ENCODE results near the gene CDKL4. TPM values are rescaled to one million over a fixed set of nuclear protein-coding genes. Genes with fewer than 3 reads are reported as not detected.

The CDKL4 gene
- polyA plus RNA-seq, 2 of the 4 experiments (the other 2 are of a cell fraction), result 0.06 TPM; not detected in 1

DNA sequence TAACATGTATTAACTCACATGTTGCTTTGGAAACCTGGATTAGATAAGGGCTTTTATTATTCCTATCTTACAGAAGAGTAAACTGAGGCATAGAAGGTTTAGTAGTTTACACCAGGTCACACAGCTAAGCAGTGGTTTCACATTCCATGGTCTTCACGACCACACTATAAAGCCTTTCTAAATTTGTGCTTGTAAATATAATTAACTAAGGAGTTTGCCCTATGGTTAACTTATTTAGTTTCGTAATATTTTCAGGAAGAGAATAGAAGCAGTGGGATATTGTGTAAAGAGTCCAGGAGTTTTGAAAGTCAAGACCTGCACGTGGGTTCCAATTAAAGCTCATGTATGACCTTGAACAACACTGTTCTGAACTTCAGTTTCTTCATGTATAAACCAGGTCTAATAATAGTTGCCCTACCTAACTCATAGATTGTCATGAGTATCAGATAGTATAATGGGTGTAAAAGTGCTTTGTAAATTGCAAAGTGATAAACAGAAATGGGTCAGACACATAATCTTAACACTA is 103.4 kb downstream of the CDKL4 start:
- WGBS (ENCODE audit: missing lambda C conversion rate), result 41% methylated on average over 3 of the region's 3 CpGs
- TF ChIP-seq POLR2A (IDR thresholded peaks at IDR 0.05; ENCODE audit: low read length) (no peak), GATA3 (IDR thresholded peaks at IDR 0.05; ENCODE audit: borderline replicate concordance) (no peak), ZNF302 (CRISPR knock-in tag; IDR thresholded peaks at IDR 0.05) (no peak), HOXB13 (CRISPR knock-in tag; IDR thresholded peaks at IDR 0.05; ENCODE audit: low read depth) (no peak), NPAS2 (CRISPR knock-in tag; IDR thresholded peaks at IDR 0.05; ENCODE audit: borderline replicate concordance) (no peak), ZSCAN20 (CRISPR knock-in tag; IDR thresholded peaks at IDR 0.05) (no peak), KDM5A (IDR thresholded peaks at IDR 0.05) (no peak), JUN (IDR thresholded peaks at IDR 0.05) (no peak), HEYL (CRISPR knock-in tag; IDR thresholded peaks at IDR 0.05) (no peak), ZFP36 (IDR thresholded peaks at IDR 0.05; ENCODE audit: borderline replicate concordance, partially characterized antibody) (no peak), CHD4 (IDR thresholded peaks at IDR 0.05; ENCODE audit: borderline replicate concordance) (no peak), ZC3H11A (IDR thresholded peaks at IDR 0.05) (no peak)
- TF ChIP-seq, protein P1, sequence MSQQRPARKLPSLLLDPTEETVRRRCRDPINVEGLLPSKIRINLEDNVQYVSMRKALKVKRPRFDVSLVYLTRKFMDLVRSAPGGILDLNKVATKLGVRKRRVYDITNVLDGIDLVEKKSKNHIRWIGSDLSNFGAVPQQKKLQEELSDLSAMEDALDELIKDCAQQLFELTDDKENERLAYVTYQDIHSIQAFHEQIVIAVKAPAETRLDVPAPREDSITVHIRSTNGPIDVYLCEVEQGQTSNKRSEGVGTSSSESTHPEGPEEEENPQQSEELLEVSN (IDR thresholded peaks at IDR 0.05; ENCODE audit: borderline replicate concordance, low read depth), result no peak
- TF ChIP-seq, protein P2, sequence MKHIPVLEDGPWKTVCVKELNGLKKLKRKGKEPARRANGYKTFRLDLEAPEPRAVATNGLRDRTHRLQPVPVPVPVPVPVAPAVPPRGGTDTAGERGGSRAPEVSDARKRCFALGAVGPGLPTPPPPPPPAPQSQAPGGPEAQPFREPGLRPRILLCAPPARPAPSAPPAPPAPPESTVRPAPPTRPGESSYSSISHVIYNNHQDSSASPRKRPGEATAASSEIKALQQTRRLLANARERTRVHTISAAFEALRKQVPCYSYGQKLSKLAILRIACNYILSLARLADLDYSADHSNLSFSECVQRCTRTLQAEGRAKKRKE (CRISPR knock-in tag; IDR thresholded peaks at IDR 0.05; ENCODE audit: low read depth), result no peak
- TF ChIP-seq, protein P3, sequence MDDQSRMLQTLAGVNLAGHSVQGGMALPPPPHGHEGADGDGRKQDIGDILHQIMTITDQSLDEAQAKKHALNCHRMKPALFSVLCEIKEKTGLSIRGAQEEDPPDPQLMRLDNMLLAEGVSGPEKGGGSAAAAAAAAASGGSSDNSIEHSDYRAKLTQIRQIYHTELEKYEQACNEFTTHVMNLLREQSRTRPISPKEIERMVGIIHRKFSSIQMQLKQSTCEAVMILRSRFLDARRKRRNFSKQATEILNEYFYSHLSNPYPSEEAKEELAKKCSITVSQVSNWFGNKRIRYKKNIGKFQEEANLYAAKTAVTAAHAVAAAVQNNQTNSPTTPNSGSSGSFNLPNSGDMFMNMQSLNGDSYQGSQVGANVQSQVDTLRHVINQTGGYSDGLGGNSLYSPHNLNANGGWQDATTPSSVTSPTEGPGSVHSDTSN (IDR thresholded peaks at IDR 0.05), result no peak
- CTCF ChIA-PET, result interaction anchor here (0.9 kb wide), 1 partner anchor 10 kb away, joined by 3 read pairs; no protein-coding TSS in a partner anchor
- H3K9me3 ChIP-seq, result no peaks in the 10 kb centered on the region
- DNase-seq (ENCODE audit: low read depth in 1 of 2, low spot score in 1 of 2) (no peak), FAIRE-seq (no peak), ATAC-seq (no peak)
- no peak overlapping the region for H3K4me3 ChIP-seq
- H3K27ac ChIP-seq, result peak overlapping the region in 1 of 2 experiments; percentile 9; a peak in 1 of 6 replicates
- H3K4me1 ChIP-seq, result peaks cover 34% of the 10 kb centered on the region
- H3K4me2 ChIP-seq, result peak overlapping the region; percentile 2; the same call in 2 of the 3 replicates
- POLR2A ChIA-PET, result interaction anchor here (1.0 kb wide), 1 partner anchor 20 kb away, joined by 3 read pairs; the partner anchor contains the start of gene SOS1

DNA sequence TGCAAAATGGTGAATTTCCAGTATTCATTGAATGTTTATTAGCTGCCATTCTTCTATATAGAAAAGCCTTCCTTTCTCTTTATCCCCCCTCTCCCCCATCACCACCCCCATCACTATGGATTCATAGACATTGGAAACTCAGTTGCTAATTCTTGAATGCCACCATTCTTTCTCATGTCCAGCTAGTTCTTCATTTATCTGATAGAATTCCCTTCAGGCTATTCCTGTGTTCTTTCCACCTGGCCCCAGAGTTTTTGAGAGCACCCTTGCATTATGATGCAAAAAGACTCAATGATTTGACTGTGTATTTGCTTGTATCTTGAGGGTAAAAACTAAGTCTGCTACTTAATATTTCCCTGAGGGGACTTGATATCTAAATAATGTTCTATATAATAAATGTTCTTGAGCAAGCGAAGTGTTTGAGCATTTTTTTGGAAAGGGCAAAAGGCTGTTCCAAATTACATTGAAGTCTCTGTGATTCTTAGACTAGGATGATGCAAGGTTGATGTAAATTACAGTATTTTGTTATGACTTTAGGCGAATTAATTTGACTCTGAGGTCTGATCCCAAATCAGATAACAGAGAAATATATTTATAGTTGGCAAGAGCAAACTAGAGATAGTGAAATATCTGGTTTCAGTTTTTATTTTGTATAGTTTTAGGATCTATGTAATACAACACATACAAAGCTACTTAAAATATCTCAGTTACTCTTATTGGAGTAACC is 104.1 kb downstream of the CDKL4 start:
- 67% methylated on average over 2 of the region's 2 CpGs for WGBS (ENCODE audit: missing lambda C conversion rate)
- H3K9me3 ChIP-seq, result no peaks in the 10 kb centered on the region
- H3K4me1 ChIP-seq, result peaks cover 34% of the 10 kb centered on the region
- no peak overlapping the region for H3K4me3 ChIP-seq
- ChIA-PET CTCF (interaction anchor here (0.9 to 1.7 kb wide), 2 partner anchors 9 to 15 kb away, joined by 3 to 4 read pairs; no protein-coding TSS in a partner anchor), POLR2A (interaction anchor here (1.0 kb wide), 1 partner anchor 19 kb away, joined by 3 read pairs; the partner anchor contains the start of gene SOS1)
- H3K4me2 ChIP-seq, result peak overlapping the region; percentile 2; the same call in 2 of the 3 replicates
- FAIRE-seq (no peak), DNase-seq (ENCODE audit: low read depth in 1 of 2, low spot score in 1 of 2) (no peak), ATAC-seq (no peak)
- TF ChIP-seq, protein P4, sequence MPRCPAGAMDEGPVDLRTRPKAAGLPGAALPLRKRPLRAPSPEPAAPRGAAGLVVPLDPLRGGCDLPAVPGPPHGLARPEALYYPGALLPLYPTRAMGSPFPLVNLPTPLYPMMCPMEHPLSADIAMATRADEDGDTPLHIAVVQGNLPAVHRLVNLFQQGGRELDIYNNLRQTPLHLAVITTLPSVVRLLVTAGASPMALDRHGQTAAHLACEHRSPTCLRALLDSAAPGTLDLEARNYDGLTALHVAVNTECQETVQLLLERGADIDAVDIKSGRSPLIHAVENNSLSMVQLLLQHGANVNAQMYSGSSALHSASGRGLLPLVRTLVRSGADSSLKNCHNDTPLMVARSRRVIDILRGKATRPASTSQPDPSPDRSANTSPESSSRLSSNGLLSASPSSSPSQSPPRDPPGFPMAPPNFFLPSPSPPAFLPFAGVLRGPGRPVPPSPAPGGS (IDR thresholded peaks at IDR 0.05), result no peak
- TF ChIP-seq NR3C1 (IDR thresholded peaks at IDR 0.05) (no peak), SREBF2 (IDR thresholded peaks at IDR 0.05) (no peak)
- peak overlapping the region; percentile 9 to 19; a peak in 2 of 6 replicates for H3K27ac ChIP-seq

DNA sequence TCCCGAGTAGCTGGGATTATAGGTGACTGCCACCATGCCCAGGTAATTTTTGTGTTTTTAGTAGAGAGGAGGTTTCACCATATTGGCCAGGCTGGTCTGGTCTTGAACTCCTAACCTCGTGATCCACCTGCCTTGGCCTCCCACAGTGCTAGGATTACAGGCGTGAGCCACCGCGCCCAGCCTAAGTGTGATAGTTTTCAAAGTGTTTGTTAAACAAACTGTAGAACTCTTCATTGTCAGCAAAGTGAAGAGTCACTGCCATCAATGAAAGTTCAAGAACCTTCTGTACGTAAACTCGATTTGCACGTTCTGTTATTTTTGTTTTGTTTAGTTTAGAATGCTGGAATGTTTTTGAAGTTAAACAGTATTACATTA is 104.9 kb downstream of the CDKL4 start:
- CTCF ChIA-PET, result interaction anchor here (1.7 kb wide), 1 partner anchor 14 kb away, joined by 4 read pairs; no protein-coding TSS in a partner anchor
- peaks cover 34% of the 10 kb centered on the region for H3K4me1 ChIP-seq
- no peak for DNase-seq (ENCODE audit: low read depth in 1 of 2, low spot score in 1 of 2)
- H3K27ac ChIP-seq, result no peak overlapping the region; a peak in 1 of 6 replicates
- ATAC-seq, result no peak
- POLR2A ChIA-PET, result no interaction called here
- no peaks in the 10 kb centered on the region for H3K9me3 ChIP-seq
- H3K4me3 ChIP-seq, result no peak overlapping the region
- WGBS (ENCODE audit: missing lambda C conversion rate), result 84% methylated on average over 8 of the region's 8 CpGs
- no peak for FAIRE-seq
- peak overlapping the region; percentile 38; the same call in 1 of the 3 replicates for H3K4me2 ChIP-seq
- TF ChIP-seq RNF2 (IDR thresholded peaks at IDR 0.05; ENCODE audit: borderline replicate concordance, low read depth), result no peak
- no peak for TF ChIP-seq GATA3 (IDR thresholded peaks at IDR 0.05; ENCODE audit: borderline replicate concordance)
- no peak for TF ChIP-seq ZSCAN20 (CRISPR knock-in tag; IDR thresholded peaks at IDR 0.05)
- no peak for TF ChIP-seq RARB (CRISPR knock-in tag; IDR thresholded peaks at IDR 0.05)
- no peak for TF ChIP-seq ESRRA (IDR thresholded peaks at IDR 0.05; ENCODE audit: borderline replicate concordance, low read length)
- TF ChIP-seq CEBPB (IDR thresholded peaks at IDR 0.05), result no peak
- TF ChIP-seq SREBF2 (IDR thresholded peaks at IDR 0.05), result no peak
- no peak for TF ChIP-seq ZFP36 (IDR thresholded peaks at IDR 0.05; ENCODE audit: borderline replicate concordance, partially characterized antibody)
- TF ChIP-seq ZNF302 (CRISPR knock-in tag; IDR thresholded peaks at IDR 0.05), result no peak
- TF ChIP-seq, protein P5, sequence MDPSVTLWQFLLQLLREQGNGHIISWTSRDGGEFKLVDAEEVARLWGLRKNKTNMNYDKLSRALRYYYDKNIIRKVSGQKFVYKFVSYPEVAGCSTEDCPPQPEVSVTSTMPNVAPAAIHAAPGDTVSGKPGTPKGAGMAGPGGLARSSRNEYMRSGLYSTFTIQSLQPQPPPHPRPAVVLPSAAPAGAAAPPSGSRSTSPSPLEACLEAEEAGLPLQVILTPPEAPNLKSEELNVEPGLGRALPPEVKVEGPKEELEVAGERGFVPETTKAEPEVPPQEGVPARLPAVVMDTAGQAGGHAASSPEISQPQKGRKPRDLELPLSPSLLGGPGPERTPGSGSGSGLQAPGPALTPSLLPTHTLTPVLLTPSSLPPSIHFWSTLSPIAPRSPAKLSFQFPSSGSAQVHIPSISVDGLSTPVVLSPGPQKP (IDR thresholded peaks at IDR 0.05; ENCODE audit: low read depth, low read length), result no peak
- TF ChIP-seq CBX2 (IDR thresholded peaks at IDR 0.05; ENCODE audit: borderline replicate concordance, low read depth), result no peak
- no peak for TF ChIP-seq NFE2L2 (conservative IDR thresholded peaks at IDR 0.05; ENCODE audit: low read length)
- no peak for TF ChIP-seq FOSB (CRISPR knock-in tag; IDR thresholded peaks at IDR 0.05)
- TF ChIP-seq HOXB13 (CRISPR knock-in tag; IDR thresholded peaks at IDR 0.05; ENCODE audit: low read depth), result no peak
- TF ChIP-seq KDM1A (IDR thresholded peaks at IDR 0.05; ENCODE audit: low read depth), result no peak
- no peak for TF ChIP-seq FOSL2 (IDR thresholded peaks at IDR 0.05)
- TF ChIP-seq FOSL2 (CRISPR knock-in tag; IDR thresholded peaks at IDR 0.05), result no peak
- TF ChIP-seq ZC3H11A (IDR thresholded peaks at IDR 0.05), result no peak

Data from A549 (cell line).